A549 (cell line): Measurements from ENCODE around the gene FASTKD3.

Experiments
- CBX2 ChIP-seq: fragments of 200-600 bp; sonication (generic); IDR thresholded peaks from 2 replicates; pipeline ENCODE4 v1.6.1; 2016; ENCODE audit warnings: low read depth, mild to moderate bottlenecking, borderline replicate concordance
- CTCF ChIP-seq: fragments of >200 bp; sonication (Bioruptor Twin); formaldehyde crosslinking; IDR thresholded peaks from 3 replicates; pipeline ENCODE4 v1.5.1; 2016
- ESRRA ChIP-seq: fragments of 150-350 bp; IDR thresholded peaks from 2 replicates; pipeline ENCODE4 v1.6.1; 2014; ENCODE audit warnings: mild to moderate bottlenecking, low read length, borderline replicate concordance
- GATA3 ChIP-seq: IDR thresholded peaks from 2 replicates; pipeline ENCODE4 v1.6.1; 2012; ENCODE audit warnings: borderline replicate concordance
- HDAC2 ChIP-seq: fragments of 200-600 bp; sonication (generic); IDR thresholded peaks from 2 replicates; pipeline ENCODE4 v1.6.1; 2016
- POLR2A ChIP-seq: IDR thresholded peaks from 2 replicates; pipeline ENCODE4 v1.6.1; 2012; ENCODE audit warnings: mild to moderate bottlenecking, low read length
- RAD21 ChIP-seq, 2 experiments: fragments of >200 bp in 1 of 2; sonication (Bioruptor Twin) in 1 of 2; formaldehyde crosslinking in 1 of 2; IDR thresholded peaks in 1 of 2; conservative IDR thresholded peaks in 1 of 2; 2 replicates in 1 of 2; 3 replicates in 1 of 2; pipeline ENCODE4 v1.6.1; 2012 to 2018; ENCODE audit warnings: inconsistent platforms in 1 of 2
- TP53 ChIP-seq: fragments of 250-450 bp; sonication (Bioruptor Pico); IDR thresholded peaks from 2 replicates; pipeline ENCODE4 v1.5.0; 2021; ENCODE audit warnings: mild to moderate bottlenecking, moderate library complexity
- TF ChIP-seq, protein P1 (sequence below): IDR thresholded peaks from 2 replicates; pipeline ENCODE4 v1.6.1; 2012; ENCODE audit warnings: low read depth, borderline replicate concordance

DNA sequence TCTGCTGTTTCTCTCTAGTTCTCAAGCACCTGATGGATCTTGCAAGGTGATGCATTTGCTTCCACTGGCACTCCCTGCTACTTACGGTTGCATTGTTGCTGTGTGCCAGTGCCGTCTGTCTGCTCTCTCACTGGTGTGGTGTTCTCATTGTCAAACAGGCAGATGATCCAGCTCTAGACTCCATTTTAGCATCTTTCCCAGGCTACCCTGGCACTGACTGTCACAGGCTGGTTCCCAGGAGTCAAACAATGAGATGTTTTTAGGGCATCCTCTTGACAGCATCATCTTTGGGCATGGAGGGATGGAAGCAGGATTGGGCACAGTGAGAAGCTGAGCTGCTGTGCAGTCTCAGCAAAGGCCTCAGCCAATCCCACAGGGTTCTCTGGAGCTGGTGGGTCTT, 13.0 kb upstream of the FASTKD3 start:
- TF ChIP-seq CTCF: no peak
- no peak for TF ChIP-seq TP53 (CRISPR knock-in tag)
- TF ChIP-seq RAD21 (conservative IDR thresholded peaks at IDR 0.05 in 1 of 2, IDR thresholded peaks at IDR 0.05 in 1 of 2): no peak
- no peak for TF ChIP-seq HDAC2
- TF ChIP-seq, protein P1, sequence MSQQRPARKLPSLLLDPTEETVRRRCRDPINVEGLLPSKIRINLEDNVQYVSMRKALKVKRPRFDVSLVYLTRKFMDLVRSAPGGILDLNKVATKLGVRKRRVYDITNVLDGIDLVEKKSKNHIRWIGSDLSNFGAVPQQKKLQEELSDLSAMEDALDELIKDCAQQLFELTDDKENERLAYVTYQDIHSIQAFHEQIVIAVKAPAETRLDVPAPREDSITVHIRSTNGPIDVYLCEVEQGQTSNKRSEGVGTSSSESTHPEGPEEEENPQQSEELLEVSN: no peak
- no peak for TF ChIP-seq ESRRA
- TF ChIP-seq CBX2: no peak
- no peak for TF ChIP-seq POLR2A
- TF ChIP-seq GATA3: no peak
